HG02571 (cell line): ENCODE measurements around the gene KLK7.
"Not testable (repeated sequence)": the region's sequence is repeated elsewhere in the genome, so short reads cannot be mapped to it uniquely, and the experiment has no call there.

Source experiments
- ATAC-seq: cut with Tn5 transposase; IDR thresholded peaks from one replicate; pipeline ENCODE4 v1.9.1; 2021; ENCODE audit warnings: mild to moderate bottlenecking, moderate library complexity; ENCODE audit not compliant: unreplicated experiment

Gene KLK7

GRCh38 chr19:50978772-50979390 lies 4.8 kb downstream of the KLK7 start:
- ATAC-seq: no peak

GRCh38 chr19:50977626-50978025 lies 6.1 kb downstream of the KLK7 start:
- no peak for ATAC-seq

GRCh38 chr19:50975766-50976165 lies 8.0 kb downstream of the KLK7 start:
- no peak for ATAC-seq

GRCh38 chr19:50974702-50975556 lies 8.8 kb downstream of the KLK7 start:
- no peak for ATAC-seq

GRCh38 chr19:50972795-50973376 lies 10.8 kb downstream of the KLK7 start:
- no peak for ATAC-seq

- not testable (repeated sequence) for ATAC-seq
Measured at GRCh38 chr19:50969810-50970209, 13.9 kb downstream of the KLK7 start.

- no peak for ATAC-seq
Measured at GRCh38 chr19:50969413-50969760, 14.3 kb downstream of the KLK7 start, which contains the start of gene KLK6. KLK6 (minus strand) TSS chr19:50969591; CDS start chr19:50968104, 1,487 bp downstream.

GRCh38 chr19:50968716-50969412 lies 14.9 kb downstream of the KLK7 start:
- no peak for ATAC-seq

- ATAC-seq: no peak
Measured at GRCh38 chr19:50967929-50968715, 15.6 kb downstream of the KLK7 start.

- no peak for ATAC-seq
Measured at GRCh38 chr19:50964266-50964665, 19.5 kb downstream of the KLK7 start.

GRCh38 chr19:50963381-50963780 lies 20.3 kb downstream of the KLK7 start:
- ATAC-seq: no peak

- no peak for ATAC-seq
Measured at GRCh38 chr19:50962245-50962644, 21.5 kb downstream of the KLK7 start.

GRCh38 chr19:50959731-50960500 lies 23.8 kb downstream of the KLK7 start:
- no peak for ATAC-seq

- no peak for ATAC-seq
Measured at GRCh38 chr19:50957587-50957986, 26.1 kb downstream of the KLK7 start.

GRCh38 chr19:50952910-50953309 lies 30.8 kb downstream of the KLK7 start, which contains the start of gene KLK5:
KLK5 (minus strand) TSS chr19:50953038; CDS start chr19:50952657, 381 bp downstream.
- no peak for ATAC-seq

- no peak for ATAC-seq
Measured at GRCh38 chr19:50949861-50950260, 33.9 kb downstream of the KLK7 start.

GRCh38 chr19:50947123-50947522 lies 36.6 kb downstream of the KLK7 start:
- ATAC-seq: no peak

- ATAC-seq: no peak
Measured at GRCh38 chr19:50944795-50945194, 38.9 kb downstream of the KLK7 start.

GRCh38 chr19:50943074-50943828 lies 40.5 kb downstream of the KLK7 start:
- no peak for ATAC-seq
